Duodenal mucosa (tissue), 2 donors: ENCODE results near the gene SKIC2.
"Not testable (repeated sequence)": the region's sequence is repeated elsewhere in the genome, so short reads cannot be mapped to it uniquely, and the experiment has no call there.

ENCODE experiments used
- H3K27ac ChIP-seq: one replicate; pipeline ENCODE4 v1.7.0; 2013; ENCODE audit warnings: low read depth, low read length
- H3K27me3 ChIP-seq, 2 donors: one replicate each; pipeline ENCODE4 v1.7.0; 2013; ENCODE audit warnings: low read length in 2 of 2, control low read depth in 1 of 2; ENCODE audit not compliant: insufficient read depth in 2 of 2, control insufficient read depth in 1 of 2
- H3K36me3 ChIP-seq, 2 donors: one replicate each; pipeline ENCODE4 v1.7.0; 2013; ENCODE audit warnings: low read length in 2 of 2, control low read depth in 1 of 2; ENCODE audit not compliant: insufficient read depth in 2 of 2, control insufficient read depth in 1 of 2
- H3K4me1 ChIP-seq, 2 donors: one replicate each; pipeline ENCODE4 v1.7.0; 2013; ENCODE audit warnings: low read length in 2 of 2, control low read depth in 1 of 2; ENCODE audit not compliant: insufficient read depth in 2 of 2, control insufficient read depth in 1 of 2
- H3K4me3 ChIP-seq, 2 donors: one replicate each; pipeline ENCODE4 v1.7.0; 2013; ENCODE audit warnings: low read length in 2 of 2, low read depth in 1 of 2
- H3K9ac ChIP-seq, 2 donors: one replicate each; pipeline ENCODE4 v1.7.0; 2013; ENCODE audit warnings: low read length in 2 of 2, low read depth in 1 of 2
- H3K9me3 ChIP-seq, 2 donors: one replicate each; pipeline ENCODE4 v1.7.0; 2013; ENCODE audit warnings: low read length in 2 of 2, control low read depth in 1 of 2; ENCODE audit not compliant: control insufficient read depth in 1 of 2

Gene SKIC2

GRCh38 chr6:31977816-31978431, 18.9 kb downstream of the SKIC2 start:
- no peak overlapping the region for H3K9ac ChIP-seq
- H3K4me3 ChIP-seq = no peak overlapping the region
- H3K27ac ChIP-seq = no peak overlapping the region
- H3K4me1 ChIP-seq = peaks cover 5 to 6% of the 10 kb centered on the region in 2 donors
- peaks cover 5 to 12% of the 10 kb centered on the region in 2 donors for H3K36me3 ChIP-seq
- no peaks in the 10 kb centered on the region for H3K9me3 ChIP-seq
- H3K27me3 ChIP-seq = no peaks in the 10 kb centered on the region

GRCh38 chr6:31978831-31979230, 19.9 kb downstream of the SKIC2 start:
- Histone ChIP-seq H3K27me3 (no peaks in the 10 kb centered on the region), H3K27ac (no peak overlapping the region), H3K4me1 (no peaks in the 10 kb centered on the region), H3K9me3 (no peaks in the 10 kb centered on the region), H3K4me3 (no peak overlapping the region), H3K9ac (no peak overlapping the region), H3K36me3 (peaks cover 5 to 12% of the 10 kb centered on the region in 2 donors)

- no peaks in the 10 kb centered on the region for H3K4me1 ChIP-seq
- H3K36me3 ChIP-seq = peaks cover 5 to 12% of the 10 kb centered on the region in 2 donors
- no peak overlapping the region for H3K27ac ChIP-seq
- H3K4me3 ChIP-seq = no peak overlapping the region
- H3K9me3 ChIP-seq = no peaks in the 10 kb centered on the region
- H3K9ac ChIP-seq = no peak overlapping the region
- no peaks in the 10 kb centered on the region for H3K27me3 ChIP-seq
Observed at GRCh38 chr6:31979238-31979898, 20.4 kb downstream of the SKIC2 start.

GRCh38 chr6:31980195-31980876, 21.4 kb downstream of the SKIC2 start:
- H3K27ac ChIP-seq = not testable (repeated sequence)

GRCh38 chr6:31980998-31981397, 22.0 kb downstream of the SKIC2 start:
- not testable (repeated sequence) for H3K4me1 ChIP-seq, H3K9me3 ChIP-seq, H3K27me3 ChIP-seq, H3K4me3 ChIP-seq, H3K9ac ChIP-seq, H3K27ac ChIP-seq
- peaks cover 5 to 12% of the 10 kb centered on the region in 2 donors for H3K36me3 ChIP-seq

More at GRCh38 chr6:31980195-31980876, 21.4 kb downstream of the SKIC2 start:
- H3K4me1 ChIP-seq, H3K9me3 ChIP-seq, H3K9ac ChIP-seq, H3K4me3 ChIP-seq, H3K27me3 ChIP-seq: not testable (repeated sequence)
- peaks cover 5 to 12% of the 10 kb centered on the region in 2 donors for H3K36me3 ChIP-seq

- not testable (repeated sequence) for H3K9ac ChIP-seq, H3K9me3 ChIP-seq, H3K4me1 ChIP-seq, H3K4me3 ChIP-seq, H3K27ac ChIP-seq, H3K27me3 ChIP-seq
- H3K36me3 ChIP-seq = peaks cover 5 to 12% of the 10 kb centered on the region in 2 donors
Observed at GRCh38 chr6:31981744-31982143, 22.8 kb downstream of the SKIC2 start, which contains the start of gene C4A. Gene C4A, plus strand, starts transcription at chr6:31982057. Its CDS starts 51 bp downstream, at chr6:31982108.

GRCh38 chr6:31989363-31989762, 30.4 kb downstream of the SKIC2 start:
- not testable (repeated sequence) for H3K36me3 ChIP-seq, H3K27me3 ChIP-seq, H3K4me1 ChIP-seq, H3K4me3 ChIP-seq, H3K27ac ChIP-seq, H3K9me3 ChIP-seq, H3K9ac ChIP-seq

- not testable (repeated sequence) for H3K27me3 ChIP-seq, H3K9ac ChIP-seq, H3K27ac ChIP-seq, H3K4me3 ChIP-seq, H3K9me3 ChIP-seq, H3K4me1 ChIP-seq, H3K36me3 ChIP-seq
Observed at GRCh38 chr6:31994421-31994820, 35.4 kb downstream of the SKIC2 start.

- not testable (repeated sequence) for H3K36me3 ChIP-seq, H3K4me1 ChIP-seq, H3K9me3 ChIP-seq, H3K27ac ChIP-seq, H3K4me3 ChIP-seq, H3K9ac ChIP-seq, H3K27me3 ChIP-seq
Observed at GRCh38 chr6:31996385-31996784, 37.4 kb downstream of the SKIC2 start.

- H3K36me3 ChIP-seq, H3K4me3 ChIP-seq, H3K4me1 ChIP-seq, H3K9ac ChIP-seq, H3K27me3 ChIP-seq, H3K27ac ChIP-seq, H3K9me3 ChIP-seq: not testable (repeated sequence)
Observed at GRCh38 chr6:32002546-32003268, 43.7 kb downstream of the SKIC2 start.
